ENCODE data around the gene PTCHD1. TPM values are rescaled to one million over a fixed set of nuclear protein-coding genes. Genes with fewer than 3 reads are reported as not detected.

PTCHD1 gene
- total and polyA plus RNA-seq, 10 of the 15 experiments (the other 5 are each of a cell fraction or from before 2014, with no cell fraction given): not detected

DNA sequence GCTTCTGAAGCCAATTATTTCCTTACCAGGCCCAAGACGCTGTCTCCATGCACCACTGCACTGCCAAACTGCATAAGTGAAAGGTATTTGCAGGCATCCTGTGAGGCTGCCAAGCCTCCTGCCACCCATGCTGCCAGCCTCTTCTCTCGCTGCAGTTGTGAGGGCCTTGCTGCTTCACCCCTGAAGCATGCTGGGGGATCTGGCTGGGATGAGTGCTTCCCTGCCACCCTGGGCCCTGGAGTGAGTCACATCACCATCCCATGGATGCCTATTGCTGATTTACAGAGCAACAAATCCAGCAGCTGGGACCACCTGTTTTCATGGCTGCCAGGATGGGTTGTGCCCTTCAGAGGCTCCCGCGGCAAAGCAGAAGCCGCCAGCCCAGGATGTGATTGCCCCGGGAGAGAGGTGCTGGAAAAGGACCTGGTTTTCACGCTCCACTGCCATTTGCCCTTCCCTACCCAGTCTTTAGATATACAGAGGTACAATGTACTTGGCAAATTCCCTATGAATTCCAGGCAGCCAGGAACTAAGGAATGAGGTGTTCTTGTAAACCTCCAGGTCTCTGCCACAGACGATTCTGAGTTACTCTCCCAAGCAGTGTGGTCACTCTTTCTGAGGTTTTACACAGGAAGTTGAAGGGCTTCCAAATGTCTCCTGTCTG is 41.5 kb upstream of the PTCHD1 start (continued):
- TF ChIP-seq, protein P1, sequence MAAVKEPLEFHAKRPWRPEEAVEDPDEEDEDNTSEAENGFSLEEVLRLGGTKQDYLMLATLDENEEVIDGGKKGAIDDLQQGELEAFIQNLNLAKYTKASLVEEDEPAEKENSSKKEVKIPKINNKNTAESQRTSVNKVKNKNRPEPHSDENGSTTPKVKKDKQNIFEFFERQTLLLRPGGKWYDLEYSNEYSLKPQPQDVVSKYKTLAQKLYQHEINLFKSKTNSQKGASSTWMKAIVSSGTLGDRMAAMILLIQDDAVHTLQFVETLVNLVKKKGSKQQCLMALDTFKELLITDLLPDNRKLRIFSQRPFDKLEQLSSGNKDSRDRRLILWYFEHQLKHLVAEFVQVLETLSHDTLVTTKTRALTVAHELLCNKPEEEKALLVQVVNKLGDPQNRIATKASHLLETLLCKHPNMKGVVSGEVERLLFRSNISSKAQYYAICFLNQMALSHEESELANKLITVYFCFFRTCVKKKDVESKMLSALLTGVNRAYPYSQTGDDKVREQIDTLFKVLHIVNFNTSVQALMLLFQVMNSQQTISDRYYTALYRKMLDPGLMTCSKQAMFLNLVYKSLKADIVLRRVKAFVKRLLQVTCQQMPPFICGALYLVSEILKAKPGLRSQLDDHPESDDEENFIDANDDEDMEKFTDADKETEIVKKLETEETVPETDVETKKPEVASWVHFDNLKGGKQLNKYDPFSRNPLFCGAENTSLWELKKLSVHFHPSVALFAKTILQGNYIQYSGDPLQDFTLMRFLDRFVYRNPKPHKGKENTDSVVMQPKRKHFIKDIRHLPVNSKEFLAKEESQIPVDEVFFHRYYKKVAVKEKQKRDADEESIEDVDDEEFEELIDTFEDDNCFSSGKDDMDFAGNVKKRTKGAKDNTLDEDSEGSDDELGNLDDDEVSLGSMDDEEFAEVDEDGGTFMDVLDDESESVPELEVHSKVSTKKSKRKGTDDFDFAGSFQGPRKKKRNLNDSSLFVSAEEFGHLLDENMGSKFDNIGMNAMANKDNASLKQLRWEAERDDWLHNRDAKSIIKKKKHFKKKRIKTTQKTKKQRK (IDR thresholded peaks at IDR 0.05; ENCODE audit: low read depth, low read length): no peak
- TF ChIP-seq CREM (IDR thresholded peaks at IDR 0.05; ENCODE audit: low read depth) (no peak), ATF7 (IDR thresholded peaks at IDR 0.05; ENCODE audit: low read depth) (no peak), ZZZ3 (IDR thresholded peaks at IDR 0.05; ENCODE audit: control insufficient read depth, insufficient read length, low read depth) (no peak)

DNA sequence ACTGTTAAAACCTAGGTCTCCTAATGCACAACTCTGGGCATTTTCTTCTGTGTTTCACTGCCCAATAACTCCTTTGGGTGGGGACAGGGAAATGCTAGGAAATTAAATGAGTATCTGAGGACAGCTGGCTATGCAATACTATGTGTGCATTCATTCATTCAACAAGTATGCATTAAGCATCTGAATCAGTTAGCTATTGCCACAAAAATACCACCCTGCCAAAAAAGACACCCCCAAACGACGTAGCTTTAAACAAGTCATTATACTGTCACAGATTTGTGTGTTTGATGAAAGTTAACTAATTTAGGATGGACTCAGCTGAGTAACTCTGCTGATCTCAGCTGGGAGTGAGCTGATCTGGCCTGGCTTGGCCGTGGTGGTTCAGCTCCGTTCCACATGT is 29.8 kb upstream of the PTCHD1 start:
- DNase-seq (ENCODE audit: low read depth, low spot score) (no peak), ATAC-seq (no peak), FAIRE-seq (no peak)
- POLR2A ChIA-PET: no interaction called here
- Histone ChIP-seq H3K36me3 (ENCODE audit: control insufficient read depth in 2 of 2, insufficient read depth in 2 of 2, low read length in 1 of 2) (no peaks in the 10 kb centered on the region), H3K4me2 (ENCODE audit: control insufficient read depth, insufficient read depth) (no peak overlapping the region), H3K9me3 (replicated peaks; ENCODE audit: control insufficient read depth, insufficient read depth, low read length) (no peaks in the 10 kb centered on the region), H3K4me3 (no peak overlapping the region), H3K9ac (ENCODE audit: control insufficient read depth, insufficient read depth, low read length) (no peak overlapping the region), H3K27ac (ENCODE audit: control insufficient read depth, insufficient read depth) (no peak overlapping the region), H3K79me2 (ENCODE audit: control insufficient read depth, insufficient read depth, low read length) (no peaks in the 10 kb centered on the region), H3K27me3 (replicated peaks in 1 of 2; ENCODE audit: control insufficient read depth in 2 of 2, insufficient read depth in 2 of 2, low read length in 1 of 2) (peaks cover 0 to 2% of the 10 kb centered on the region in 2 experiments; a peak in 2 of 4 replicates), H4K20me1 (ENCODE audit: control insufficient read depth, insufficient read depth) (no peaks in the 10 kb centered on the region), H3K4me1 (ENCODE audit: control insufficient read depth, insufficient read depth, low read length) (no peaks in the 10 kb centered on the region), H2AFZ (ENCODE audit: control insufficient read depth, low read depth, low read length) (no peak overlapping the region)
- no peak for TF ChIP-seq TCF3 (IDR thresholded peaks at IDR 0.05; ENCODE audit: borderline replicate concordance, insufficient read depth, low read depth, low read length)
- TF ChIP-seq RCOR1 (conservative IDR thresholded peaks at IDR 0.05; ENCODE audit: low read depth, low read length): no peak
- TF ChIP-seq, protein P2, sequence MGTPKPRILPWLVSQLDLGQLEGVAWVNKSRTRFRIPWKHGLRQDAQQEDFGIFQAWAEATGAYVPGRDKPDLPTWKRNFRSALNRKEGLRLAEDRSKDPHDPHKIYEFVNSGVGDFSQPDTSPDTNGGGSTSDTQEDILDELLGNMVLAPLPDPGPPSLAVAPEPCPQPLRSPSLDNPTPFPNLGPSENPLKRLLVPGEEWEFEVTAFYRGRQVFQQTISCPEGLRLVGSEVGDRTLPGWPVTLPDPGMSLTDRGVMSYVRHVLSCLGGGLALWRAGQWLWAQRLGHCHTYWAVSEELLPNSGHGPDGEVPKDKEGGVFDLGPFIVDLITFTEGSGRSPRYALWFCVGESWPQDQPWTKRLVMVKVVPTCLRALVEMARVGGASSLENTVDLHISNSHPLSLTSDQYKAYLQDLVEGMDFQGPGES (IDR thresholded peaks at IDR 0.05): no peak
- no peak for TF ChIP-seq SP1 (IDR thresholded peaks at IDR 0.05; ENCODE audit: low read depth, low read length)
- TF ChIP-seq, protein P3, sequence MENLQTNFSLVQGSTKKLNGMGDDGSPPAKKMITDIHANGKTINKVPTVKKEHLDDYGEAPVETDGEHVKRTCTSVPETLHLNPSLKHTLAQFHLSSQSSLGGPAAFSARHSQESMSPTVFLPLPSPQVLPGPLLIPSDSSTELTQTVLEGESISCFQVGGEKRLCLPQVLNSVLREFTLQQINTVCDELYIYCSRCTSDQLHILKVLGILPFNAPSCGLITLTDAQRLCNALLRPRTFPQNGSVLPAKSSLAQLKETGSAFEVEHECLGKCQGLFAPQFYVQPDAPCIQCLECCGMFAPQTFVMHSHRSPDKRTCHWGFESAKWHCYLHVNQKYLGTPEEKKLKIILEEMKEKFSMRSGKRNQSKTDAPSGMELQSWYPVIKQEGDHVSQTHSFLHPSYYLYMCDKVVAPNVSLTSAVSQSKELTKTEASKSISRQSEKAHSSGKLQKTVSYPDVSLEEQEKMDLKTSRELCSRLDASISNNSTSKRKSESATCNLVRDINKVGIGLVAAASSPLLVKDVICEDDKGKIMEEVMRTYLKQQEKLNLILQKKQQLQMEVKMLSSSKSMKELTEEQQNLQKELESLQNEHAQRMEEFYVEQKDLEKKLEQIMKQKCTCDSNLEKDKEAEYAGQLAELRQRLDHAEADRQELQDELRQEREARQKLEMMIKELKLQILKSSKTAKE (IDR thresholded peaks at IDR 0.05; ENCODE audit: low read depth, poor library complexity, severe bottlenecking): no peak
- no peak for TF ChIP-seq RAD21 (IDR thresholded peaks at IDR 0.05; ENCODE audit: insufficient read depth, low read depth, low read length)
- TF ChIP-seq, protein P4, sequence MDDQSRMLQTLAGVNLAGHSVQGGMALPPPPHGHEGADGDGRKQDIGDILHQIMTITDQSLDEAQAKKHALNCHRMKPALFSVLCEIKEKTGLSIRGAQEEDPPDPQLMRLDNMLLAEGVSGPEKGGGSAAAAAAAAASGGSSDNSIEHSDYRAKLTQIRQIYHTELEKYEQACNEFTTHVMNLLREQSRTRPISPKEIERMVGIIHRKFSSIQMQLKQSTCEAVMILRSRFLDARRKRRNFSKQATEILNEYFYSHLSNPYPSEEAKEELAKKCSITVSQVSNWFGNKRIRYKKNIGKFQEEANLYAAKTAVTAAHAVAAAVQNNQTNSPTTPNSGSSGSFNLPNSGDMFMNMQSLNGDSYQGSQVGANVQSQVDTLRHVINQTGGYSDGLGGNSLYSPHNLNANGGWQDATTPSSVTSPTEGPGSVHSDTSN (IDR thresholded peaks at IDR 0.05; ENCODE audit: insufficient replicate concordance, low read depth, low read length): no peak
- TF ChIP-seq ZNF24 (IDR thresholded peaks at IDR 0.05): no peak
- TF ChIP-seq SMAD5 (IDR thresholded peaks at IDR 0.05; ENCODE audit: low read depth): no peak
- RAD21 ChIA-PET (ENCODE audit: unreplicated experiment): no interaction called here
- in situ Hi-C loops (cut with MboI): no loop called here
- no TSS peak for BruUV-seq (replicated peaks)
- SMC1A ChIA-PET (ENCODE audit: uncharacterized antibody, unreplicated experiment): no interaction called here
- WGBS (ENCODE audit: insufficient coverage, insufficient replicate concordance, low lambda C conversion rate, missing lambda C conversion rate): 28% methylated on average over 4 of the region's 4 CpGs
- CTCF ChIA-PET: interaction anchor here (1.6 kb wide), 2 partner anchors 7 to 11 kb away, joined by 3 to 4 read pairs; no protein-coding TSS in a partner anchor
- intact Hi-C loops (cut with micrococcal nuclease; ENCODE audit: unreplicated experiment): no loop called here

All from GM12878 (cell line).